HG02870 (cell line): ENCODE measurements around the gene YPEL5.
A peak's percentile ranks its signal among the peaks of the same experiment; 100 is the strongest.

Source experiments
- ATAC-seq: cut with Tn5 transposase; IDR thresholded peaks from one replicate; pipeline ENCODE4 v1.9.1; 2021; ENCODE audit warnings: mild to moderate bottlenecking, moderate library complexity; ENCODE audit not compliant: unreplicated experiment

The YPEL5 gene

DNA sequence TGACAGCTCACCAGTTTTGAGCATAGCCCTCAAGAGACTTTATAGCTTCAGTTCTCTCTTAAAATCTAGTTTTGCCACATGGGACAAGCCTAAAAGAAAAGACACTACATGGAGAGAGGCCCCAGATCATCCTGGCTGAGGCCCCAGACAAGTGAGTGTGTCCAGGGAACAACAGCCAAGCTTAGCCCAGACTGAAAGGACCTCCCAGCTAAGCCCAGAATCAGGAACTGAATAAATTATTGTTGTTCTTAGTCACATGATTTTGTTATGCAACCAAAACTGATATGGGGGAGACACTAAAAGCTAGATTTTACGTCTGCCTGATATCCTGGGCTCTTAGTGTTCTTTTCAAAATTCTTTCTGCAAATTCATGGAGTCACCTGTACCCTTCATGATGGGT, 55.2 kb downstream of the YPEL5 start:
- ATAC-seq = no peak

DNA sequence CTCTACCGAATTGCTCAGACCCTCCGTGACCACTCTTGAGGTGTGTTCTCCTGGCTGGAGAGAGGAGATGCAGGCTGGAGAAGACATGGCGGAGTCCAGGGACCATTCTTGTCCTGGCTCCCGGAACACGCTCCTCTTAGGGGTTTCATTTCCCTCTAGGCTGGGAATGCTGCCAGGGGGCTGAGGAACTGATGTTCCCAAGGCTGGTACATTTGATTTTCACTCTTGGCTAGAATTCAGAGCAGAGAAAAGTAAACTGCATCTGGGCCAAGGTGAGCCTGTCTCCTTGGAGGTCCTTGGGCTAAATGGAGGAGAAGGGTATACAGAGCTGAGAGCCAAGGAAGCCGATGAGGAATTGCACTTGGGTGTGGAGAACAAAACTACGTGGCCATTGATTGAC, 56.3 kb downstream of the YPEL5 start:
- ATAC-seq = no peak

DNA sequence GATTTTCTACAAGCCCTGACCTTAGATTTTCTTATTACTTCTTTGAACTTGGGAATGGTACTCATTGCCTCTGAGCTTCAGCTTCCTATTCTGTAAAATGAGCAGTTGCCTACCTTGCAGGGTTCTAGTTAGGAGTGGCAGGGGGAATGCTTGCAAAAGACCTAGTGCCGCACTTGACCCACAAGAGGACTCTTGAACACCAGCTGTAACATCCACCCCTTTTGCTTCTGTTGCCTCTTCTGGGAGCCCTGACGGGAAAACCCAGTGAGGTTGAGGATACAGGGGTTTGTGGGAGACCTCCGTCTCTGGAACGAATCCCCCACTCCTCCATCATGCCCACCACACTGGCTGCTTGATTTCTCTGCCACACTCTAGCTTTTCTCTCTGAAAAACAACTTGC, 57.5 kb downstream of the YPEL5 start:
- ATAC-seq = no peak

DNA sequence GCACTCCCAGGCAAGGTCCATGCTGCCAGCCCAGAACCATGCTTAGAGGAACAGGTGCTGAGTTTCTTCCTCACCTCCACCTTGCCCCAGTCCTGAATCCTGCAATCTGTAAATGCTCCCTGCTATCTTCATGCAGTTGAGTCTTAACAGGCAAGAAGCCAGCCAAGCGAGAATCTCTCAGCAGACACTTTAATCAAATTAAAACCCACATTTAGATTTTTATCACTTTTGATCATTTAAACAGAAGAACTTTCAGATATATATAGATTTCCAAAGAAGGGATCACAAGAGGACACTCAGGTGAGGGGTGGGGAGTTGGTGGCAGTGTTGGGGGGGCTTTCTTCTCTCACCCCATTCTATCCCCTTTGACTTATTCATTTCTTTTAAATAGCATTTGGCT, 58.6 kb downstream of the YPEL5 start:
- no peak for ATAC-seq

DNA sequence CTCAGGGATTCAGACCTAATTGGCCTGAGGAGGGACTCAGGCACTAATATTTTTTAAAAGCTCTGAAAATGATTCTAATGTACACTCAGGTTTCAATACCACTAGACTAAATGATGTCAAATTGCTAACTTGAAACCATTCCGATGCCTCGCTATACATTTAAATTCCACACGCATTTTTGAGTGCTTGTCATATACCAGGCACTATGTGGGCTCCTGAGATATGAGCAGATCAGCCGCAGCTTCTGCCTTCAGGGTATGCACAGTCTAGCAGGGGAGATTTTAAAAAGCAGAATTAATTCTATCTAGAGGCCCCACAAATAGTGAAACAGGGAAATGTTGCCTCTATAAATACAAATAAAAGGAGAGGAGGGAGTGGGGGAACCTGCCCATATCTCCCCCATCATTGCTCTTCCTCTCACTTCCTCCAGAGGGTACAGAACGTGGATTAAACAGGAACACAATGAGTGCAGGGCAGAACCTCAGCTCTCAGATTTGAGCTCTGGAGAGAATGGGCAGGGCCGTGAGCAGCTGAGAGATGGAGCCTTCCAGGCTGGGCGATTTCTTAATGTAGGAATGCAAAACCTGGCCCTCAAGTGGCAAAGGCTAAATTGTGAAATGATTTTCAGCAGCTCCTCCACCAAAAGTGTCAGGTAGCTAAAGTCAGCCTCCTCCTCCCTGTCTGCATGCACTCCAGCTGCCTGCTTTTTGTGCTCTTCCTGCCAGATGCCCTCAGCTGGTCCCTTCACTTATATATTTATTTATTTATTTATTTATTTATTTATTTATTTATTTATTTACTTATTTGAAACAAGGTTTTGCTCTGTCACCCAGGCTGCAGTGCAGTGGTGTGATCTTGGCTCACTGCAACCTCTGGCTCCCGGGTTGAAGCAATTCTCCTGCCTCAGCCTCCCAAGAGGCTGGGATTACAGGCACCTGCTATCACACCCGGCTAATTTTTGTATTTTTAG, 59.9 kb downstream of the YPEL5 start:
- ATAC-seq = no peak

DNA sequence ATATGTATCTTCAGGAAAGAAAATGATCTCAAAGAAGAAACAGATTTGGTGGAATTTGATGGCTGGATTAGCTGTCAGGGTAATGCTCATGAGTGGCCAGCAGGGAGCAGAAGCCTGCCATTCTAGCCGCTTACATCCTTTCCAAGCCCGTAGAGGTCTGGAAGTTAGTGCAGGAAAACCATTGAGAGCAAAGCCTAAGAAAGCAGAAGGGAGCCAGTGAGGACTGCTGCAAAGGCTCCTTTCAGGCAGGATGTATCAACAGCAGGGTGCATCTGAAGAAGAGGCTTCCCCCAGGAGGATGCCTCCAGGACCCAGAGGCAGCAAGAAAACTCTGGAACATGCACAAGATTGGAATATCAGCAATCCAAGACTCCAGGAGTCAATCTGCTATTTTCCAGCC, 61.6 kb downstream of the YPEL5 start:
- peak; percentile 44 for ATAC-seq

DNA sequence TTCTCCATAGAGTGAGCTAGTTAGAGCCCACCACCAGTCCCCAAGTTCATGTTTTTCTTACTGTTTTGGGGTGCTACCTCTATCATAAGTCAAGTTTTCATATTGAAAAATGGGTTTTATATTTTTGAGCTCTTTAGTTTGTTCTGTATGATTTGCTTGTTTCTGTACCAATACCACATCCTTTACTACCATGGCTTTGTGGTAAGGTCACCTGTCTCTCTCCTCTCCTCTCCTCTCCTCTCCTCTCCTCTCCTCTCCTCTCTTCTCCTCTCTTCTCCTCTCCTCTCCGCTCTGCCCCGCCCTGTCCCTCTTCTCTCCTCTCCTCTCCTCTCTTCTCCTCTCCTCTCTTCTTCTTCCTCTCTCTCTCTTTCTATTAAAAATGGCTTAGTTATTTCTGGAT, 62.4 kb downstream of the YPEL5 start:
- ATAC-seq = no peak
